ENCODE results near the gene SERPINB13.

DNA sequence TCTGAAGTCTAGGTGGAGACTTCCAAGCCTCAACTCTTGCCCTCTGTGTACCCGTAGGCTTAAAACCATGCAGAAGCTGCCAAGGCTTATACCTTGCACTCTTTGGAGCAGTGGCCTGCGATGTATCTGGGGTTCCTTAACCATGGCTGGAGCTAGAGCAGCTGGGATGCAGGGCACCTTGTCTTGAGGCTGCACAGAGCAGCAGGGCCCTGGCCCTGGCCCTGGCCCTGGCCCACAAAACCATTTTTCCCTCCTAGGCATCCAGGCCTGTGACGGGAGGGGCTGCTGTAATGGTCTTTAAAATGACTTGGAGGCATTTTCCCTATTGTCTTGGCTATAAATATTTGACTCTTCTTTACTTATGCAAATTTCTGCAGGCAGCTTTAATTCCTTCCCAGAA, 37.7 kb downstream of the SERPINB13 start:
- TF ChIP-seq, protein P1, sequence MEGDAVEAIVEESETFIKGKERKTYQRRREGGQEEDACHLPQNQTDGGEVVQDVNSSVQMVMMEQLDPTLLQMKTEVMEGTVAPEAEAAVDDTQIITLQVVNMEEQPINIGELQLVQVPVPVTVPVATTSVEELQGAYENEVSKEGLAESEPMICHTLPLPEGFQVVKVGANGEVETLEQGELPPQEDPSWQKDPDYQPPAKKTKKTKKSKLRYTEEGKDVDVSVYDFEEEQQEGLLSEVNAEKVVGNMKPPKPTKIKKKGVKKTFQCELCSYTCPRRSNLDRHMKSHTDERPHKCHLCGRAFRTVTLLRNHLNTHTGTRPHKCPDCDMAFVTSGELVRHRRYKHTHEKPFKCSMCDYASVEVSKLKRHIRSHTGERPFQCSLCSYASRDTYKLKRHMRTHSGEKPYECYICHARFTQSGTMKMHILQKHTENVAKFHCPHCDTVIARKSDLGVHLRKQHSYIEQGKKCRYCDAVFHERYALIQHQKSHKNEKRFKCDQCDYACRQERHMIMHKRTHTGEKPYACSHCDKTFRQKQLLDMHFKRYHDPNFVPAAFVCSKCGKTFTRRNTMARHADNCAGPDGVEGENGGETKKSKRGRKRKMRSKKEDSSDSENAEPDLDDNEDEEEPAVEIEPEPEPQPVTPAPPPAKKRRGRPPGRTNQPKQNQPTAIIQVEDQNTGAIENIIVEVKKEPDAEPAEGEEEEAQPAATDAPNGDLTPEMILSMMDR (IDR thresholded peaks at IDR 0.05): no peak
- TF ChIP-seq POLR2A (IDR thresholded peaks at IDR 0.05): no peak
- TF ChIP-seq POLR2AphosphoS5 (IDR thresholded peaks at IDR 0.05): no peak

All from suprapubic skin (tissue), 4 donors.